ENCODE data around the gene SNX25.

DNA sequence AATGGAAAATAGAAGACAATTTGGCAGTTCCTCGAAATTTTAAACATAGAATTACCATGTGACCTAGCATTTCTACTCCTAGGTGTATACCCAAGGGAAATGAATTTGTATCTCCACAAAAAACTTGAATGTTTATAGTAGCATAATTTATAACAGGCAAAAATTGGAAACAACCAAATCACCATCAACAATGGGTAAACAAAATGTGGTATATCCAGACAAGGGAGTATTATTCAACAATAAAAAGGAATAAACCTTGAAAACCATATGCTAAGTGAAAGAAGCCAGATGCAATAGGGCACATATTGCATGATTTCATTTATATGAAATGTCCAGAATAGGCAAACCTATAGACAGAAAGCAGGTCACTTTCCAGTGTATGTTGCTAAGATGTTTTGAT, 83.8 kb downstream of the SNX25 start:
- TF ChIP-seq, protein P1, sequence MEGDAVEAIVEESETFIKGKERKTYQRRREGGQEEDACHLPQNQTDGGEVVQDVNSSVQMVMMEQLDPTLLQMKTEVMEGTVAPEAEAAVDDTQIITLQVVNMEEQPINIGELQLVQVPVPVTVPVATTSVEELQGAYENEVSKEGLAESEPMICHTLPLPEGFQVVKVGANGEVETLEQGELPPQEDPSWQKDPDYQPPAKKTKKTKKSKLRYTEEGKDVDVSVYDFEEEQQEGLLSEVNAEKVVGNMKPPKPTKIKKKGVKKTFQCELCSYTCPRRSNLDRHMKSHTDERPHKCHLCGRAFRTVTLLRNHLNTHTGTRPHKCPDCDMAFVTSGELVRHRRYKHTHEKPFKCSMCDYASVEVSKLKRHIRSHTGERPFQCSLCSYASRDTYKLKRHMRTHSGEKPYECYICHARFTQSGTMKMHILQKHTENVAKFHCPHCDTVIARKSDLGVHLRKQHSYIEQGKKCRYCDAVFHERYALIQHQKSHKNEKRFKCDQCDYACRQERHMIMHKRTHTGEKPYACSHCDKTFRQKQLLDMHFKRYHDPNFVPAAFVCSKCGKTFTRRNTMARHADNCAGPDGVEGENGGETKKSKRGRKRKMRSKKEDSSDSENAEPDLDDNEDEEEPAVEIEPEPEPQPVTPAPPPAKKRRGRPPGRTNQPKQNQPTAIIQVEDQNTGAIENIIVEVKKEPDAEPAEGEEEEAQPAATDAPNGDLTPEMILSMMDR (conservative IDR thresholded peaks at IDR 0.05; ENCODE audit: low read depth in 2 of 2): no peak
- no peak for TF ChIP-seq EZH2 (IDR thresholded peaks at IDR 0.05; ENCODE audit: low read depth, unreplicated experiment)
- TF ChIP-seq, protein P2, sequence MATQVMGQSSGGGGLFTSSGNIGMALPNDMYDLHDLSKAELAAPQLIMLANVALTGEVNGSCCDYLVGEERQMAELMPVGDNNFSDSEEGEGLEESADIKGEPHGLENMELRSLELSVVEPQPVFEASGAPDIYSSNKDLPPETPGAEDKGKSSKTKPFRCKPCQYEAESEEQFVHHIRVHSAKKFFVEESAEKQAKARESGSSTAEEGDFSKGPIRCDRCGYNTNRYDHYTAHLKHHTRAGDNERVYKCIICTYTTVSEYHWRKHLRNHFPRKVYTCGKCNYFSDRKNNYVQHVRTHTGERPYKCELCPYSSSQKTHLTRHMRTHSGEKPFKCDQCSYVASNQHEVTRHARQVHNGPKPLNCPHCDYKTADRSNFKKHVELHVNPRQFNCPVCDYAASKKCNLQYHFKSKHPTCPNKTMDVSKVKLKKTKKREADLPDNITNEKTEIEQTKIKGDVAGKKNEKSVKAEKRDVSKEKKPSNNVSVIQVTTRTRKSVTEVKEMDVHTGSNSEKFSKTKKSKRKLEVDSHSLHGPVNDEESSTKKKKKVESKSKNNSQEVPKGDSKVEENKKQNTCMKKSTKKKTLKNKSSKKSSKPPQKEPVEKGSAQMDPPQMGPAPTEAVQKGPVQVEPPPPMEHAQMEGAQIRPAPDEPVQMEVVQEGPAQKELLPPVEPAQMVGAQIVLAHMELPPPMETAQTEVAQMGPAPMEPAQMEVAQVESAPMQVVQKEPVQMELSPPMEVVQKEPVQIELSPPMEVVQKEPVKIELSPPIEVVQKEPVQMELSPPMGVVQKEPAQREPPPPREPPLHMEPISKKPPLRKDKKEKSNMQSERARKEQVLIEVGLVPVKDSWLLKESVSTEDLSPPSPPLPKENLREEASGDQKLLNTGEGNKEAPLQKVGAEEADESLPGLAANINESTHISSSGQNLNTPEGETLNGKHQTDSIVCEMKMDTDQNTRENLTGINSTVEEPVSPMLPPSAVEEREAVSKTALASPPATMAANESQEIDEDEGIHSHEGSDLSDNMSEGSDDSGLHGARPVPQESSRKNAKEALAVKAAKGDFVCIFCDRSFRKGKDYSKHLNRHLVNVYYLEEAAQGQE (IDR thresholded peaks at IDR 0.05; ENCODE audit: unreplicated experiment): no peak
- TF ChIP-seq EZH2phosphoT487 (IDR thresholded peaks at IDR 0.05; ENCODE audit: unreplicated experiment): no peak

Data from GM23338 (cell line).